CD4-positive, alpha-beta T cell (primary cell): ENCODE measurements around the gene TTLL6. TPM values are rescaled to one million over a fixed set of nuclear protein-coding genes. Genes with fewer than 3 reads are reported as not detected.
A peak's percentile ranks its signal among the peaks of the same experiment; 100 is the strongest.
"Not testable (repeated sequence)": the region's sequence is repeated elsewhere in the genome, so short reads cannot be mapped to it uniquely, and the experiment has no call there.

Experiments
- ATAC-seq: fragments of 200-7000 bp; cut with Tn5 transposase; one replicate; pipeline ENCODE4 v1.10.0; 2022; ENCODE audit warnings: mild to moderate bottlenecking; ENCODE audit not compliant: poor library complexity
- CTCF ChIA-PET: fragments of 350-600 bp; sonication (Branson Sonifier 250); formaldehyde crosslinking; loops from one replicate; lab custom pipeline; 2021; ENCODE audit warnings: antibody characterized with exemption, inconsistent platforms; lab: Charles Lee
- POLR2A ChIA-PET: fragments of 350-600 bp; sonication (Branson Sonifier 250); formaldehyde crosslinking; loops from one replicate; lab custom pipeline; 2021; ENCODE audit warnings: antibody characterized with exemption, inconsistent platforms; lab: Charles Lee
- DNase-seq, 14 experiments: peaks; one replicate each; pipeline ENCODE4 v3.0.0-alpha.2; 2013 to 2020; ENCODE audit warnings: mixed read lengths in 2 of 14
- H3K27ac ChIP-seq, 2 donors: one replicate each; pipeline versions ENCODE4 v1.5.1 to v1.7.0; 2013; ENCODE audit warnings: low read length in 2 of 2, low read depth in 1 of 2, mild to moderate bottlenecking in 1 of 2
- H3K27me3 ChIP-seq, 2 experiments: 1 replicate in 1 of 2; 2 replicates in 1 of 2; pipeline versions ENCODE4 v1.6.1 to v1.7.0; 2013; ENCODE audit warnings: low read length in 2 of 2, control low read depth in 1 of 2, mild to moderate bottlenecking in 1 of 2, moderate library complexity in 1 of 2; ENCODE audit not compliant: insufficient read depth in 2 of 2, control insufficient read depth in 1 of 2
- H3K36me3 ChIP-seq: one replicate; pipeline ENCODE4 v1.6.1; 2013; ENCODE audit warnings: low read length, control low read depth; ENCODE audit not compliant: insufficient read depth
- H3K4me1 ChIP-seq: one replicate; pipeline ENCODE4 v1.6.1; 2013; ENCODE audit warnings: low read length, control low read depth; ENCODE audit not compliant: insufficient read depth
- H3K4me3 ChIP-seq: one replicate; pipeline ENCODE4 v1.5.1; 2013; ENCODE audit warnings: mild to moderate bottlenecking, low read length, moderate library complexity
- H3K9me3 ChIP-seq, 2 experiments: 1 replicate in 1 of 2; 2 replicates in 1 of 2; pipeline versions ENCODE4 v1.6.1 to v1.7.0; 2013; ENCODE audit warnings: low read length in 2 of 2, mild to moderate bottlenecking in 2 of 2, control low read depth in 1 of 2, moderate library complexity in 1 of 2; ENCODE audit not compliant: control insufficient read depth in 1 of 2, insufficient read depth in 1 of 2
- H3K27ac Mint-ChIP-seq: one replicate; pipeline ENCODE4 v1.8.0; 2020; ENCODE audit warnings: mixed read lengths
- H3K27me3 Mint-ChIP-seq: one replicate; pipeline ENCODE4 v1.8.0; 2021; ENCODE audit warnings: mixed read lengths
- H3K36me3 Mint-ChIP-seq: one replicate; pipeline ENCODE4 v1.8.0; 2021; ENCODE audit warnings: low read depth, mixed read lengths
- H3K4me1 Mint-ChIP-seq: one replicate; pipeline ENCODE4 v1.8.0; 2021; ENCODE audit warnings: low read depth, mixed read lengths
- H3K4me3 Mint-ChIP-seq: one replicate; pipeline ENCODE4 v1.8.0; 2020; ENCODE audit warnings: mild to moderate bottlenecking, mixed read lengths
- H3K9me3 Mint-ChIP-seq: one replicate; pipeline ENCODE4 v1.8.0; 2020; ENCODE audit warnings: mixed read lengths
- intact Hi-C, 2 experiments: fragments of 100-400 bp; cut with DNase I in 1 of 2; cut with micrococcal nuclease in 1 of 2; formaldehyde crosslinking; loops; one replicate each; pipeline versions ENCODE4 v1.15.1 to v1.9.0; 2023 to 2025; cut with DNase I, micrococcal nuclease
- total RNA-seq, 174 experiments: library from RNA in 2 of 174; stranded (reverse) in 2 of 174; gene quantifications; one replicate each; pipeline ENCODE4 v1.2.3 and lab custom pipeline; 2021 to 2026
- TF ChIP-seq, protein P1 (sequence below): fragments of 200-600 bp; IDR thresholded peaks from one replicate; pipeline ENCODE4 v1.8.0; 2022; ENCODE audit warnings: antibody characterized with exemption, mild to moderate bottlenecking

The TTLL6 gene
- total RNA-seq, 2 experiments from 2014 or later: not detected

DNA sequence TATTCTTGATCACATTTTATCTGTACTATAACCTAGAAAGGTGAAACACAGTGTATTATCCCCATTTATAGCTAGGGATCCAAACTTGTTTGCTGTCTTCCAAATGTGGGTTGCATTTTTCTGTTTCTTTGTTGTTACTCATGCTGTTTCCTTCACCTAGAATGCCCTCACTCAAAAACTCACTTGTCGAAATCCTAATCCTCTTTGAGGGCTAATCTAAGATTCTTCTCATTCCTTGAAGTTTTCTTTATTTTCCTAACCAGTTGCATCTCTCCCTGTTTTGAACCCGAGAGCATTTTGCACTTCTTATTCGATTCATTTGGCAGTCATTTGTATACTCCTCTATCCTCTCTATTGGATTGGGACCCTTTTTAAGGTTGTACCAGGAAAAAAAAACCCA lies 23.4 kb upstream of the TTLL6 start:
- Mint-ChIP-seq H3K4me1 (peaks cover 60% of the 10 kb centered on the region), H3K4me3 (peak overlapping the region; percentile 0)

DNA sequence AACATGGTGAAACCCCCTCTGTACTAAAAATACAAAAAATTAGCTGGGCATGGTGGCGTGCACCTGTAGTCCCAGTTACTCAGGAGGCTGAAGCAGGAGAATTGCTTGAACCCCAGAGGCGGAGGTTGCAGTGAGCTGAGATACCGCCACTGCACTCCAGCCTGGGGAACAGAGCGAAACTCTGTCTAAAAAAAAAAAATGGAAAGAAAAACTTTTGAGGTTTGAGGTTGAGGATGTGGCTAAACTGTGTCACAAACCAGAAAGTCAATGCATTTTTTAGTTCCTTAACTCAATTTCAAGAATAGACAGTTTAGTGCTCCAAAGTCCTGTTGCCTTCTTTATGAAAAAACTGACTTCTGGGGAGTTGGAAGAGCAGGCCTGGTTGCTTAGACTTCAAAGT lies 20.4 kb upstream of the TTLL6 start:
- peaks cover 76% of the 10 kb centered on the region for H3K4me1 ChIP-seq
- Mint-ChIP-seq H3K4me3 (peak overlapping the region; percentile 80), H3K4me1 (peaks cover 88% of the 10 kb centered on the region), H3K27ac (peak overlapping the region; percentile 86), H3K36me3 (peaks cover 10% of the 10 kb centered on the region)
- peak in 4 of 14 experiments; percentile 7 to 81 (median 67) for DNase-seq
- H3K27me3 Mint-ChIP-seq, POLR2A ChIA-PET, H3K27me3 ChIP-seq, H3K9me3 Mint-ChIP-seq, H3K9me3 ChIP-seq, H3K36me3 ChIP-seq: not testable (repeated sequence)
- peak; percentile 70 for ATAC-seq
- intact Hi-C loops: loop anchor here in 1 of 2 experiments (10.0 kb wide), 1 partner anchor 577 kb away; the partner anchor contains the start of gene PHB1
- H3K27ac ChIP-seq: peak overlapping the region in 1 of 2 donors; percentile 52
- CTCF ChIA-PET: interaction anchor here (1.5 to 3.0 kb wide), 3 partner anchors 22 to 48 kb away, joined by 5 to 9 read pairs (median 5); no protein-coding TSS in a partner anchor
- H3K4me3 ChIP-seq: peak overlapping the region; percentile 29

More for the DNA sequence above, 23.4 kb upstream of the TTLL6 start:
- Mint-ChIP-seq H3K27me3 (no peaks in the 10 kb centered on the region), H3K27ac (peak overlapping the region; percentile 91), H3K36me3 (peaks cover 34% of the 10 kb centered on the region), H3K9me3 (no peaks in the 10 kb centered on the region)
- Histone ChIP-seq H3K27me3 (no peaks in the 10 kb centered on the region), H3K4me3 (no peak overlapping the region), H3K36me3 (peaks cover 18% of the 10 kb centered on the region), H3K27ac (no peak overlapping the region), H3K9me3 (no peaks in the 10 kb centered on the region), H3K4me1 (peaks cover 58% of the 10 kb centered on the region)
- POLR2A ChIA-PET: interaction anchor here (0.8 to 2.3 kb wide), 3 partner anchors 8 to 520 kb away, joined by 3 to 10 read pairs (median 9); no protein-coding TSS in a partner anchor
- DNase-seq (no peak), ATAC-seq (no peak)
- CTCF ChIA-PET: interaction anchor here (2.5 kb wide), 1 partner anchor 38 kb away, joined by 13 read pairs; no protein-coding TSS in a partner anchor
- TF ChIP-seq, protein P1, sequence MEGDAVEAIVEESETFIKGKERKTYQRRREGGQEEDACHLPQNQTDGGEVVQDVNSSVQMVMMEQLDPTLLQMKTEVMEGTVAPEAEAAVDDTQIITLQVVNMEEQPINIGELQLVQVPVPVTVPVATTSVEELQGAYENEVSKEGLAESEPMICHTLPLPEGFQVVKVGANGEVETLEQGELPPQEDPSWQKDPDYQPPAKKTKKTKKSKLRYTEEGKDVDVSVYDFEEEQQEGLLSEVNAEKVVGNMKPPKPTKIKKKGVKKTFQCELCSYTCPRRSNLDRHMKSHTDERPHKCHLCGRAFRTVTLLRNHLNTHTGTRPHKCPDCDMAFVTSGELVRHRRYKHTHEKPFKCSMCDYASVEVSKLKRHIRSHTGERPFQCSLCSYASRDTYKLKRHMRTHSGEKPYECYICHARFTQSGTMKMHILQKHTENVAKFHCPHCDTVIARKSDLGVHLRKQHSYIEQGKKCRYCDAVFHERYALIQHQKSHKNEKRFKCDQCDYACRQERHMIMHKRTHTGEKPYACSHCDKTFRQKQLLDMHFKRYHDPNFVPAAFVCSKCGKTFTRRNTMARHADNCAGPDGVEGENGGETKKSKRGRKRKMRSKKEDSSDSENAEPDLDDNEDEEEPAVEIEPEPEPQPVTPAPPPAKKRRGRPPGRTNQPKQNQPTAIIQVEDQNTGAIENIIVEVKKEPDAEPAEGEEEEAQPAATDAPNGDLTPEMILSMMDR: no peak
- intact Hi-C loops: loop anchor here in 1 of 2 experiments (2.0 kb wide), 1 partner anchor 28 kb away; no protein-coding TSS in a partner anchor

- no peak for ATAC-seq
Observed at GRCh38 chr17:48835971-48836370, 18.9 kb upstream of the TTLL6 start.

More at GRCh38 chr17:48835971-48836370, 18.9 kb upstream of the TTLL6 start:
- no peaks in the 10 kb centered on the region for H3K27me3 Mint-ChIP-seq
- DNase-seq: peak in 3 of 14 experiments; percentile 4 to 51 (median 11)
- peak overlapping the region; percentile 36 for H3K4me3 Mint-ChIP-seq
- TF ChIP-seq, protein P1: no peak
- intact Hi-C loops: loop anchor here in 1 of 2 experiments (10.0 kb wide), 1 partner anchor 579 kb away; the partner anchor contains the start of gene PHB1
- Histone ChIP-seq H3K4me1 (peaks cover 81% of the 10 kb centered on the region), H3K9me3 (no peaks in the 10 kb centered on the region), H3K27me3 (no peaks in the 10 kb centered on the region), H3K4me3 (no peak overlapping the region), H3K27ac (no peak overlapping the region), H3K36me3 (peaks cover 2% of the 10 kb centered on the region)
- H3K4me1 Mint-ChIP-seq: peaks cover 93% of the 10 kb centered on the region
- H3K36me3 Mint-ChIP-seq: peaks cover 6% of the 10 kb centered on the region
- ChIA-PET POLR2A (interaction anchor here (1.0 to 1.4 kb wide), 3 partner anchors 8 to 57 kb away, joined by 3 to 4 read pairs (median 3); partner anchors contain the start of genes ATP5MC1 and TTLL6), CTCF (interaction anchor here (0.6 to 3.0 kb wide), 4 partner anchors 18 to 49 kb away, joined by 3 to 9 read pairs (median 4); no protein-coding TSS in a partner anchor)
- no peaks in the 10 kb centered on the region for H3K9me3 Mint-ChIP-seq
- peak overlapping the region; percentile 47 for H3K27ac Mint-ChIP-seq
